GM11168 (cell line): Measurements from ENCODE around the gene CCDC92B.
"Not testable (repeated sequence)": the region's sequence is repeated elsewhere in the genome, so short reads cannot be mapped to it uniquely, and the experiment has no call there.

Experiments used
- in situ Hi-C: fragments of 300-500 bp; cut with MboI; formaldehyde crosslinking; loops from one replicate; pipeline ENCODE4 v1.12.0; 2022; ENCODE audit warnings: low sequenced_read_pairs; ENCODE audit not compliant: unreplicated experiment

Gene CCDC92B

GRCh38 chr17:2704890-2705248, 44.6 kb downstream of the CCDC92B start:
- in situ Hi-C loops = no loop called here

- in situ Hi-C loops = no loop called here
Measured at GRCh38 chr17:2704031-2704889, 45.2 kb downstream of the CCDC92B start.

- in situ Hi-C loops = no loop called here
Measured at GRCh38 chr17:2703606-2704005, 45.8 kb downstream of the CCDC92B start.

GRCh38 chr17:2703181-2703580, 46.3 kb downstream of the CCDC92B start:
- in situ Hi-C loops = no loop called here

- in situ Hi-C loops = no loop called here
Measured at GRCh38 chr17:2701996-2702741, 47.3 kb downstream of the CCDC92B start.

GRCh38 chr17:2701161-2701995, 48.1 kb downstream of the CCDC92B start:
- in situ Hi-C loops = no loop called here

- in situ Hi-C loops = no loop called here
Measured at GRCh38 chr17:2700491-2701141, 48.8 kb downstream of the CCDC92B start.

- in situ Hi-C loops = no loop called here
Measured at GRCh38 chr17:2700030-2700490, 49.4 kb downstream of the CCDC92B start.

GRCh38 chr17:2699216-2699805, 50.1 kb downstream of the CCDC92B start:
- in situ Hi-C loops = not testable (repeated sequence)

- in situ Hi-C loops = no loop called here
Measured at GRCh38 chr17:2697611-2698162, 51.8 kb downstream of the CCDC92B start.

GRCh38 chr17:2695961-2696760, 53.3 kb downstream of the CCDC92B start:
- in situ Hi-C loops = no loop called here

GRCh38 chr17:2695243-2695960, 54.0 kb downstream of the CCDC92B start:
- in situ Hi-C loops = no loop called here

- in situ Hi-C loops = no loop called here
Measured at GRCh38 chr17:2694381-2695242, 54.8 kb downstream of the CCDC92B start.

GRCh38 chr17:2693561-2694380, 55.7 kb downstream of the CCDC92B start:
- in situ Hi-C loops = no loop called here

GRCh38 chr17:2692781-2693135, 56.7 kb downstream of the CCDC92B start:
- in situ Hi-C loops = no loop called here
